Upper lobe of left lung (tissue), 6 donors: Measurements from ENCODE around the gene APOA4. TPM values are rescaled to one million over a fixed set of nuclear protein-coding genes. Genes with fewer than 3 reads are reported as not detected.

ENCODE experiments used
- ATAC-seq, 2 donors: fragments of 200-7000 bp; cut with Tn5 transposase; one replicate each; pipeline ENCODE4 v1.9.1; 2022; ENCODE audit warnings: mild to moderate bottlenecking in 2 of 2, moderate library complexity in 2 of 2; ENCODE audit not compliant: low FRiP score in 2 of 2
- DNase-seq, 2 donors: peaks; one replicate each; pipeline ENCODE4 v3.0.0-alpha.2; 2019 to 2020
- H3K27ac ChIP-seq, 4 donors: fragments of 200-600 bp; sonication (generic); one replicate each; pipeline ENCODE4 v1.5.1; 2016 to 2019
- H3K27me3 ChIP-seq, 4 donors: fragments of 200-600 bp; sonication (generic); one replicate each; pipeline ENCODE4 v1.5.1; 2017 to 2019
- H3K36me3 ChIP-seq, 4 donors: fragments of 200-600 bp; sonication (generic); one replicate each; pipeline ENCODE4 v1.5.1; 2016 to 2019
- H3K4me1 ChIP-seq, 4 donors: fragments of 200-600 bp; sonication (generic); one replicate each; pipeline ENCODE4 v1.5.1; 2018 to 2019
- H3K4me3 ChIP-seq, 4 donors: fragments of 200-600 bp; sonication (generic); one replicate each; pipeline ENCODE4 v1.5.1; 2017 to 2019; ENCODE audit warnings: mild to moderate bottlenecking in 2 of 4, moderate library complexity in 1 of 4
- H3K9me3 ChIP-seq, 4 donors: fragments of 200-600 bp; sonication (generic); one replicate each; pipeline ENCODE4 v1.5.1; 2018 to 2019
- CTCF ChIP-seq, 6 experiments: fragments of 450-650 bp in 4 of 6; fragments of 200-600 bp in 2 of 6; sonication (generic) in 2 of 6; IDR thresholded peaks; one replicate each; pipeline ENCODE4 v1.5.1; 2016 to 2019; ENCODE audit warnings: antibody characterized with exemption in 6 of 6
- EP300 ChIP-seq, 4 donors: sonication (generic); formaldehyde crosslinking; IDR thresholded peaks; one replicate each; pipeline ENCODE4 v1.5.1; 2017; ENCODE audit warnings: antibody characterized with exemption in 4 of 4, control low read depth in 2 of 4
- POLR2A ChIP-seq, 4 donors: fragments of 450-650 bp; IDR thresholded peaks; one replicate each; pipeline ENCODE4 v1.5.1; 2016 to 2017; ENCODE audit warnings: antibody characterized with exemption in 4 of 4, mild to moderate bottlenecking in 2 of 4
- POLR2AphosphoS5 ChIP-seq, 2 donors: sonication (generic); formaldehyde crosslinking; IDR thresholded peaks; one replicate each; pipeline ENCODE4 v1.5.1; 2017; ENCODE audit warnings: antibody characterized with exemption in 2 of 2
- WGBS, 2 donors: methylation state at CpG; one replicate each; pipeline ENCODE4 v1.1.5; 2017 to 2018; 5-methylcytosine and 5-hydroxymethylcytosine counted together
- total RNA-seq, 6 donors: library from RNA; depleted of rRNA in 4 of 6; stranded (reverse); fragments of >200 nt in 4 of 6; gene quantifications; one replicate each; pipeline versions ENCODE4 v1.1.0 to v1.2.1, GENCODE V29; 2016 to 2021
- donor health status: DM: no; HTN: no; CAD: no; lungs with moderate emphysema.
- donor health status: DM: no; HTN: yes; CAD: no; lungs with severe emphysema.

The APOA4 gene
- total RNA-seq, 6 donors from 2014 or later = not detected

- no peaks in the 10 kb centered on the region for H3K36me3 ChIP-seq
- DNase-seq = no peak
- no peak for TF ChIP-seq EP300 (IDR thresholded peaks at IDR 0.05)
- no peak for TF ChIP-seq POLR2A (IDR thresholded peaks at IDR 0.05)
- TF ChIP-seq CTCF (IDR thresholded peaks at IDR 0.05) = no peak
- TF ChIP-seq POLR2AphosphoS5 (IDR thresholded peaks at IDR 0.05) = no peak
- 95 to 96% methylated on average over 11 to 15 of the region's 17 CpGs for WGBS, 2 donors
- peaks cover 9 to 16% (median 15%) of the 10 kb centered on the region in 4 donors for H3K4me1 ChIP-seq
- H3K27ac ChIP-seq = no peak overlapping the region
- ATAC-seq = no peak
- no peak overlapping the region for H3K4me3 ChIP-seq
- no peaks in the 10 kb centered on the region for H3K27me3 ChIP-seq
- H3K9me3 ChIP-seq = no peaks in the 10 kb centered on the region
Measured at GRCh38 chr11:116830184-116830912, 7.2 kb upstream of the APOA4 start.

- Histone ChIP-seq H3K27me3 (no peaks in the 10 kb centered on the region), H3K9me3 (no peaks in the 10 kb centered on the region), H3K4me3 (no peak within 1 kb of the TSS), H3K27ac (no peak within 1 kb of the TSS), H3K36me3 (no peaks in the 10 kb centered on the region), H3K4me1 (peaks cover 2 to 9% (median 8%) of the 10 kb centered on the region in 4 donors)
- ATAC-seq (no peak), DNase-seq (no peak)
- TF ChIP-seq POLR2AphosphoS5 (IDR thresholded peaks at IDR 0.05) = no peak
- no peak for TF ChIP-seq CTCF (IDR thresholded peaks at IDR 0.05)
- TF ChIP-seq POLR2A (IDR thresholded peaks at IDR 0.05) = no peak
- no peak for TF ChIP-seq EP300 (IDR thresholded peaks at IDR 0.05)
- WGBS, 2 donors = 74% methylated on average over 9 of the region's 9 CpGs; no CpG with 5 or more reads in 1 of the 2 donors
Measured at GRCh38 chr11:116829525-116830183, 6.5 kb upstream of the APOA4 start, which contains the start of gene APOC3. APOC3 (plus strand) TSS chr11:116829907; CDS start chr11:116830583, 676 bp downstream.

- no peaks in the 10 kb centered on the region for H3K27me3 ChIP-seq
- no peaks in the 10 kb centered on the region for H3K9me3 ChIP-seq
- peaks cover 0 to 8% (median 4%) of the 10 kb centered on the region in 4 donors for H3K4me1 ChIP-seq
- ATAC-seq (no peak), DNase-seq (no peak)
- TF ChIP-seq POLR2AphosphoS5 (IDR thresholded peaks at IDR 0.05) (no peak), EP300 (IDR thresholded peaks at IDR 0.05) (no peak), CTCF (IDR thresholded peaks at IDR 0.05) (no peak), POLR2A (IDR thresholded peaks at IDR 0.05) (no peak)
- no peak overlapping the region for H3K27ac ChIP-seq
- WGBS, 2 donors = 75 to 78% methylated on average over 9 to 16 of the region's 16 CpGs
- H3K4me3 ChIP-seq = no peak overlapping the region
- H3K36me3 ChIP-seq = no peaks in the 10 kb centered on the region
Measured at GRCh38 chr11:116828632-116829524, 5.8 kb upstream of the APOA4 start.

- TF ChIP-seq POLR2A (IDR thresholded peaks at IDR 0.05) = no peak
- TF ChIP-seq CTCF (IDR thresholded peaks at IDR 0.05) = no peak
- TF ChIP-seq EP300 (IDR thresholded peaks at IDR 0.05) = no peak
- TF ChIP-seq POLR2AphosphoS5 (IDR thresholded peaks at IDR 0.05) = no peak
- Histone ChIP-seq H3K4me1 (peaks cover 0 to 7% (median 3%) of the 10 kb centered on the region in 4 donors), H3K9me3 (no peaks in the 10 kb centered on the region), H3K27ac (no peak overlapping the region), H3K36me3 (no peaks in the 10 kb centered on the region), H3K27me3 (no peaks in the 10 kb centered on the region), H3K4me3 (no peak overlapping the region)
- DNase-seq (no peak), ATAC-seq (no peak)
- 90 to 93% methylated on average over 2 to 6 of the region's 6 CpGs for whole genome bisulfite sequencing, 2 donors
Measured at GRCh38 chr11:116827461-116827860, 4.4 kb upstream of the APOA4 start.
